NB4 (cell line): Measurements from ENCODE around the gene CCDC178.
A peak's percentile ranks its signal among the peaks of the same experiment; 100 is the strongest.

Experiments used
- DNase-seq: peaks from one replicate; pipeline ENCODE4 v3.0.0; 2010; ENCODE audit warnings: low read depth
- H3K4me3 ChIP-seq: one replicate; pipeline ENCODE4 v1.5.1; 2011; ENCODE audit warnings: mild to moderate bottlenecking, low read depth, low read length, moderate library complexity
- MYC ChIP-seq: IDR thresholded peaks from 2 replicates; pipeline ENCODE4 v1.6.1; 2011; ENCODE audit warnings: low read depth, low read length
- POLR2A ChIP-seq: IDR thresholded peaks from 2 replicates; pipeline ENCODE4 v1.6.1; 2011; ENCODE audit warnings: mild to moderate bottlenecking; ENCODE audit not compliant: insufficient read length; ENCODE audit errors: extremely low read depth
- TF ChIP-seq, protein P1 (sequence below): IDR thresholded peaks from 2 replicates; pipeline ENCODE4 v1.6.1; 2011; ENCODE audit warnings: low read depth, low read length
- TF ChIP-seq, protein P2 (sequence below): IDR thresholded peaks from one replicate; pipeline ENCODE4 v1.5.1; 2012; ENCODE audit warnings: low read depth, low read length

The CCDC178 gene

DNA sequence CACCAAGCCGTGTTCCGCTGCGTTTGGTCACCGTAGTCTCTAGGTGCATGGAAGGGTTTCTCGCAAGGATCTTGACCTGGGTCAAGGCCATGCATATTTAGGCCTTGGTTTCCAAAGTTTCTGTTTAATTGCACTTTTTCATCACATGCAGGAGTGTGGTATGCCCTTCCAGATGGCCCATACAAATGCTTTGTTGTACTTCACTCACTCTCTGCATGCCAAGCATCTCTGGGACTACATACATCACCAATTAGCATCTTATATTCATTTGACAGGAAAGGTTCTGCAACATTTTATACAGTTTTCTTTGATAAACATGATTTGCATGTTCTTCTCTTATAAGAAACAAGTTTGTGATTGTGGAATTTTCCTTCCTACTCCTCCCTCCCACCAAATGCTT, 534.9 kb downstream of the CCDC178 start:
- TF ChIP-seq POLR2A (no peak), MYC (no peak)
- TF ChIP-seq, protein P1, sequence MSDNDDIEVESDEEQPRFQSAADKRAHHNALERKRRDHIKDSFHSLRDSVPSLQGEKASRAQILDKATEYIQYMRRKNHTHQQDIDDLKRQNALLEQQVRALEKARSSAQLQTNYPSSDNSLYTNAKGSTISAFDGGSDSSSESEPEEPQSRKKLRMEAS: no peak
- TF ChIP-seq, protein P2, sequence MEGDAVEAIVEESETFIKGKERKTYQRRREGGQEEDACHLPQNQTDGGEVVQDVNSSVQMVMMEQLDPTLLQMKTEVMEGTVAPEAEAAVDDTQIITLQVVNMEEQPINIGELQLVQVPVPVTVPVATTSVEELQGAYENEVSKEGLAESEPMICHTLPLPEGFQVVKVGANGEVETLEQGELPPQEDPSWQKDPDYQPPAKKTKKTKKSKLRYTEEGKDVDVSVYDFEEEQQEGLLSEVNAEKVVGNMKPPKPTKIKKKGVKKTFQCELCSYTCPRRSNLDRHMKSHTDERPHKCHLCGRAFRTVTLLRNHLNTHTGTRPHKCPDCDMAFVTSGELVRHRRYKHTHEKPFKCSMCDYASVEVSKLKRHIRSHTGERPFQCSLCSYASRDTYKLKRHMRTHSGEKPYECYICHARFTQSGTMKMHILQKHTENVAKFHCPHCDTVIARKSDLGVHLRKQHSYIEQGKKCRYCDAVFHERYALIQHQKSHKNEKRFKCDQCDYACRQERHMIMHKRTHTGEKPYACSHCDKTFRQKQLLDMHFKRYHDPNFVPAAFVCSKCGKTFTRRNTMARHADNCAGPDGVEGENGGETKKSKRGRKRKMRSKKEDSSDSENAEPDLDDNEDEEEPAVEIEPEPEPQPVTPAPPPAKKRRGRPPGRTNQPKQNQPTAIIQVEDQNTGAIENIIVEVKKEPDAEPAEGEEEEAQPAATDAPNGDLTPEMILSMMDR: no peak
- no peak for DNase-seq
- H3K4me3 ChIP-seq: no peak overlapping the region

DNA sequence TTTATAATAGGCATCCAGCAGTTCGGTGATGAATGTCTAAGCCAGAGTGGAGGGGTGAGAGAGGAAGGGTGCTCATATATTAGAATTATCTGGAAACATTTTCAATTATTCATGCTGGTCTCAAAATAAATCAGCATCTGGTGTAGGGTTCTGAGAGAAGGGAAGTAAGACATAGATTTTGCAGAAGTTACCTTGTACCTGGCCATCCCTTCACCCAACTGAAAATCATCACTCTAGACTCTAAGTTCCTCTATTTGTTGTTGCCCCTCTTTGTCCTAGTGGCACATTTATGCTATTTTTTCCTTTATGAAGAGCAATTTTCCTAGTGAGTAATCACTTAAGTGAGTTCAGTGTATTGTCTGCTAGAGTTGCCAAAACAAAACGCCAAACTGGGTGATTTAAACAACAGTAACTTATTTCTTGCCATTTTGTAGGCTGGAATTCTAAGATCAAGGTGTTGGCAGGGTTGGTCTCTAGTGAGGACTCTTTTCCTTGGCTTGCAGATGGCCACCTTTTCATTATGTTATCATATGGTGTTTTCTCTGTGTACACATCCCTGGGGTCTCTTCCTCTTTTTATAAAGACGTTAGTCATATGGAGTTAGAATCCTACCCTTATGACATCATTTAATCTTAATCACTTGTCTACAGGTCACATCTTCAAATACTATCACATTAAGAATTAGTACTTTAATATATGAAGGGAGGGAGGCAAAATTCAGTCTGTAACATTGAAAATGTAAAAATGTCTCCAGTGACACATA, 537.8 kb downstream of the CCDC178 start:
- no peak overlapping the region for H3K4me3 ChIP-seq
- no peak for DNase-seq
- TF ChIP-seq POLR2A (no peak), MYC (no peak)
- TF ChIP-seq, protein P2: no peak
- TF ChIP-seq, protein P1: no peak

DNA sequence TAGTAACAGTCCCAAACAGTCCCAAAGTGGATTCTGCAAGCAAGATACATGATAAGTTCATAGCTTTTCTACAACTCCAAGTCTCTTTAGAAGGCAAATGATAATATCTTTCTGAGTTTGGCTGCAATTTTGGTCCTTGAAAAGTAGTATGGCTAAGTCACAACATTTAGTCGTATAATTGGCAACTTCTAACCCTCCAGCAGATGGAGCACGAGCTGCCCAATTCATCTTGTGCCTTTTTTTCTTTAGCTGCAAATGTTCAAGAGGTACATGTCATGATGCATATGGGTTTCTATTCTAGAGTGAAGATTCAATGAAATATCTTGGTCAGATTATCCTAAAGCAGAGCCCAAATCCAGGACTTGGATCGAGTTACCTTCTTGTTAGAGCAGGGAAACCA, 540.7 kb downstream of the CCDC178 start:
- peak; percentile 6 for DNase-seq
- H3K4me3 ChIP-seq: no peak overlapping the region
- TF ChIP-seq, protein P2: peak; percentile 15
- TF ChIP-seq, protein P1: no peak

DNA sequence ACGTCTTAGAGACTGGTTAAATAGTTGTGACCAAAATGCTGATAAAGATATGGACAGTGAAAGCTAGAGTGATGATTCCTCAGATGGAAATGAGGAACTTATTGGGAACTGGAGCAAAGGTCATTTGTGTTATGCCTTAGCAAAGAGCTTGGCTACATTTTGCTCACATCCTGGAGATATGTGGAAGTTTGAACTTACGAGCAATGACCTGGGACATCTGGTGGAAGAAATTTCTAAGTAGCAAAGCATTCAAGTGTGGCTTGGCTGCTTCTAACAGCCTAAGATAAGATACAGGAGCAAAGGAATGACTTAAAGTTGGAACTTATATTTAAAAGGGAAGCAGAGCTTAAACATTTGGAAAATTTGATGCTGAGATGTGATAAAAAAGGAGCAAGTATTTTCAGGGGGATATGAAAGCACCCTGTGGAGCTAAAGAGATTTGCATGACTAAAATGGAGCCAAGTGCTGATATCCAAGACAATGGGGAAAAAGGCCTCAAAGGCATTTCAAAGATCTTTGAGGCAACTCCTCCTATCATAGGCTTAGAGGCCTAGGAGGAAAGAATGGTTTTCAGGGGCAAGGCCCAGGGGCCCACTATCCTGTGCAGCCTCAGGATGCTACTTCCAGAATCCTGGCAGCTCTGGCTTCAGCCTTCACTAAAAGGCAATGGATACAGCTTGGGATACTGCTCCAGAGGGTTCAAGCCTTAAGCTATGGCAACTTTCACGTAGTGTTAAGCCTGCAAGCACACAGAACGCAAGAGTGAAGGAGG, 543.6 kb downstream of the CCDC178 start:
- no peak overlapping the region for H3K4me3 ChIP-seq
- DNase-seq: no peak
- no peak for TF ChIP-seq POLR2A
- TF ChIP-seq, protein P1: no peak

DNA sequence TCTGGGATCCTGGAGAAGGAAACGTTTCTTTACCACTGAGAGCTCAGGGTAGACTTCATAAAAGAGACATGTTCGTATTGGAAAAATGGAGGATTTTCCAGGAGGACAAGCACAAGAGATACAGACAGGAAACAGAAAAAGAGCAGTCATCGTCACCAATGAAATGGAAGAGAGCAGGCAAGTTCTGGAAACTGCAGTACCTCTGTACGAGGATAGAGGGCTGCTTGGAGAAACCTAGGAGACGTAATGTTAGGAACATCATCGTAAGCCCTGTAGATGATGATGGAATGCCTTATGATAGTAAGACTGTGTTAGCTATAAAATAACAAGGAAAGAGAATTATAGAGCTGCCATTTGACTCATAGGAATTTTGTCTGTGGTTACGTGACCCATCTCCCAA, 546.6 kb downstream of the CCDC178 start:
- peak; percentile 10 for DNase-seq
- no peak for TF ChIP-seq POLR2A
- TF ChIP-seq, protein P2: peak; percentile 28
- TF ChIP-seq, protein P1: no peak
- TF ChIP-seq MYC: no peak
- H3K4me3 ChIP-seq: no peak overlapping the region

DNA sequence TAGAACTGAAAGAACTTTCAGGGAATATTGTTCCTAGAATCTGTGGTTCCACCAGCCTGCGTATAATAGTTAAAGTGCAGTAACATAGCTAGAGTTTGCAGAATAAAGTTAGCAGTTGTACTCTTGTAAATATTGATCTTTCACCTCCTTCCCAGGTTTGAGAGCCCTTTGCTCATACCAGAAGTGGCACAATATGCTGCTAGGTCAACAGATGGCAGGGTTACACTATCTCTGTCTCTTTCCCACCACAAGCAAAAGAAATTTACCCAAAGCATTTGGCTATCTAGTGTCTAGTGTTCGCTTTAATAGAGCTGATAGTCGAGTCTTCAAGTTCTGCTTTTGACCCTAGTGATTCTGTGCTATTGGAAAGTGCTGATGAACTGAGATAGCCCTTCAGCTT, 548.7 kb downstream of the CCDC178 start:
- DNase-seq: no peak
- no peak for TF ChIP-seq MYC
- TF ChIP-seq POLR2A: no peak
- TF ChIP-seq, protein P2: no peak
- TF ChIP-seq, protein P1: no peak
- no peak overlapping the region for H3K4me3 ChIP-seq
